Measurements from ENCODE around the gene KRTAP10-1. TPM values are rescaled to one million over a fixed set of nuclear protein-coding genes. Genes with fewer than 3 reads are reported as not detected.
A peak's percentile ranks its signal among the peaks of the same experiment; 100 is the strongest.
"Not testable (repeated sequence)": the region's sequence is repeated elsewhere in the genome, so short reads cannot be mapped to it uniquely, and the experiment has no call there.

KRTAP10-1 gene
- polyA plus RNA-seq (2013, experiment 1 of 2; ENCODE audit: insufficient read length) = not detected
- not detected for polyA plus RNA-seq (2013, experiment 2 of 2; ENCODE audit: insufficient read length)

- DNase-seq = no peak
These were observed at the start of gene KRTAP10-1 for GRCh38 chr21:44539991-44540666. Gene KRTAP10-1 (minus strand): TSS chr21:44540195. CDS start chr21:44540150, 45 bp downstream.

DNA sequence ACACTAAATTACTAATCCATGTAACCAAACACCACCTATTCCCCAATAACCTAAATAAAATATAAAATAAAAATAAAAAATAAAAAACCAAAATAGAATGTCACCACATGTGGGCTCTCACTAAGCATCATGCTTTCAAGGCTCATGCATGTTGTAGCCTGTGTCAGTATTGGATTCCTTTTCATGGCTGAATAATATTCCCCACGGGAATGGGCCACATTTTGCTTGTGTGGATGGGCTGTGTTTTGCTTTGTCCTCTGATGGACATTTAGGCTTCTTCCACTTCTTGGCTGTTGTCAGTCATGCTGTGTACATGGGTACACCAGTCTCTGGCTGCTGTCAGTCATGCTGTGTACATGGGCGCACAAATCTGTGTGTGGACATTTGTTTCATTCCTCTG is 49.1 kb upstream of the KRTAP10-1 start:
- DNase-seq = no peak

GRCh38 chr21:44585892-44586291 is 45.9 kb upstream of the KRTAP10-1 start:
- no peak for DNase-seq

DNA sequence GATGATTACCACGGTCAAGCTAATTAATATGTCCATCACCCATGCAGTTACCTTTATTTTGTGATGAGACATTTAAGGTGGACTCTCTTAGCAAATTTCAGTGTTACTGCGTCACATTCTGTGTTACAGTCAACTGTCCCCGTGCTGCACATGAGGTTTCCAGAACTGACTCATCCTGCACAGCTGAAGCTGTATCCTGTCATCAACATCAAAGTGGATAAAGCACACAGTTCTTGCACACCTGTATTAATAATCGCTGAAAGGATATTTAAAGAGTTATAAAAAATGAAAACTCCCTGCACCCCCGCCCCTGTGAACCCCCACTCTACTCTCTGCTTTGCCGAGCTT is 43.8 kb upstream of the KRTAP10-1 start:
- no peak for DNase-seq

DNA sequence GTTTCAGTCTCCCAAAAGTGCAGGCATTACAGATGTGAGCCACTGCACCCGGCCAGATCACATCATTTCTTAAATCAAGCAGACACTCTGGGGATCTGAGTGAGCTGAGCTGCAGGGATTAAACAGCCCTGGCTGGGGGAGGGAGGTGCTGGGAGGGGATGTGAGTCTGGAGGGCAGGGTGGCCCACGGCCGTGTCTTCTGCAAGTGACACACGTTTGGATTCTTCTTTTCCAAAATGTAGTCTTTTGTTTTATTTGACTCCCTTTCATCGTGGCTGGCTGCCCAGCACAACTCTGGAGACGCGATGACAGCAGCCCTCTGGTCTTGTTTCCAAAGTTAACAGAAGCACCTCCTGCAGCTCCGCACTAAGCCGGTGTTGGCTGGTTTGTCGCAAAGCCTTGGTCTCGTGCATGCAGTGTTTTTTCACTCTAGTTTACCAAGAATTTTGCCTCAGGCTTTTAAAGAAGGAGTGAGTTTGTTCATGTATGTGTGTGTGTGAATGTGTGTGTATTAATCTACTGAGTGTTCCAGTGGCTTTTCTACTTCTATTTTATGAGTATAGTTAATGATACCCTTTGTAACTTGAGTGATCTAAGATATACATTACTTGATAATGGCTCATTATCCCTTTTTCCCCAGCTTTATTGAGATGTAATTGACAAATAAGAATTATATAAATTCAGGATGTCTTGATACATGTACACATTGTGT is 43.2 kb upstream of the KRTAP10-1 start:
- no peak for DNase-seq

DNA sequence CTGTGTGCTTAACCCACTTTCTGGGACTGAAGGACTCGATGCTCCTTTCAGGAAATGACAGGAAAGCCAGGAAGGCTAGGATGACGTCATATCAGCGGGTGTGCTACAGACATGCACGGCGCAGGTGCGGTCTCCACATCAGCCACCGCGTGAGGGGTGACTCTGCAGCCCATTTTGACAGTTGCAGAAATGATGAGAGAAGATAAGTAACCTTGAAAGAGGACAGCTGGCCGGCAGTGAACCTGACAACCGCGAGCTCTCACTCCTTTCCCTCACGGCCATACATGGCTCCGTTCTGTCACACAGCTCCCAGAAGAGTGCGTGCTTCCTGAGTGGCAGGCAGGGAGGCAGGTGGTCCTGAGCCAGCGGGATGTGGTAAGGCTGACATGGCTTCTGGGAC is 42.1 kb upstream of the KRTAP10-1 start:
- no peak for DNase-seq

DNA sequence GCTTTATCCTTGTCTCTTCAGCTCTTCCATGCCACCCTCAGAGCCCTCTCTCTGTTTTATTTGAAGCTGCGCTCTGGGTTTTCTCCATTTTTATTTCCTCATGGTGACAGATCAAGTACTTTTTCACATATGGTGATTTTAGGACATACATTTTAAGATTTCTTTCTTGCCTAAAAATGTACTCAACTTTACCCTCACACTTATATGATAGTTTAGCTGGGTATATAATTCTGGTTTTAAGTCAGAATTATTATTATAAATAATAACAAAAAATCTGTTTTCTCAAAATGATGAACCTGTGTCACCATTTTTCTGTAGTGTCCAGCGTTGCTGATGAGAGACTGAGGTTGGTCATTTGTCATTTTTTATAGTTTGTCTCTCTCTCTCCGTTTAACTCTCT is 41.2 kb upstream of the KRTAP10-1 start:
- no peak for DNase-seq

DNA sequence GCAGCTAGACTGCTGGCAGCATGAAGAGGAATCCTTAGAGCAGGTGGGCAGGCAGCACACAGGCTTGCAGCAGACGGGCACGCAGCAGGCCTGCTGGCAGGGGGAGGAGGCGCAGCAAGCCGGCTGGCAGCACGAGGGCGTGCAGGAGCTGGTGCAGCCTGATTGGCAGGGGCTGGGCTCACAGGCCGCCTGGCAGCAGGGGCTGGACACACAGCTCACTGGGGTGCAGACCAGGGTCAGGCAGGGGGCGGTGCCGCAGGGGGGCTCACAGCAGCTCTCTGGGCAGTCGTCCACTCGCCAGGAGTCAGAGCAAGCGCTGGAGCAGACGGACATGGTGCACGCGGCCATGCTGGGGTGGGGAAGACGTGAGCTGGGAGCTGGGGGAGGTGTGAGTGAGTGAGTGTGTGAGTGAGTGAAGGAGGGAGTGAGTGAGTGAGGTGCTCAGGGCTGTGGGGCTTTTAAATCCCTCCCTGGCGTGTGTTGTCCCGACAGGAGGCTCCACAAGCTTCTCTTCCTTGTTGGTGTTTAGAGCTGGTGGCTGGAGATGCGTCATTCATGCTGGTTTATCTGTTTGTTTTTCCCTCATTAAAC is 40.3 kb upstream of the KRTAP10-1 start, which contains the start of gene KRTAP10-5:
Gene KRTAP10-5 (minus strand): TSS at position 374 of the 591 bp plus-strand sequence. CDS start 26 bp downstream, at position 348.
- DNase-seq = not testable (repeated sequence)

DNA sequence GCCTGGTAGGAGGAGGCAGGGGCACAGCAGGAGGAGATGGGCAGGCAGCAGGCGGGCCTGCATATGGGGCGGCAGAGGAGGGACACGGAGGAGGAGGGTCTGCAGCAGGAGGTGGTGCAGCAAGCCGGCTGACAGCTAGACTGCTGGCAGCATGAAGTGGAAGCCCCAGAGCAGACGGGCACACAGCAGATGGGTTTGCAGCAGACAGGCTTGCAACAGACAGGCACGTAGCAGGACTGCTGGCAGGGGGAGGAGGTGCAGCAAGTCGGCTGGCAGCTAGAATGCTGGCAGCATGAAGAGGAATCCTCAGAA is 39.8 kb upstream of the KRTAP10-1 start:
- no peak for DNase-seq

DNA sequence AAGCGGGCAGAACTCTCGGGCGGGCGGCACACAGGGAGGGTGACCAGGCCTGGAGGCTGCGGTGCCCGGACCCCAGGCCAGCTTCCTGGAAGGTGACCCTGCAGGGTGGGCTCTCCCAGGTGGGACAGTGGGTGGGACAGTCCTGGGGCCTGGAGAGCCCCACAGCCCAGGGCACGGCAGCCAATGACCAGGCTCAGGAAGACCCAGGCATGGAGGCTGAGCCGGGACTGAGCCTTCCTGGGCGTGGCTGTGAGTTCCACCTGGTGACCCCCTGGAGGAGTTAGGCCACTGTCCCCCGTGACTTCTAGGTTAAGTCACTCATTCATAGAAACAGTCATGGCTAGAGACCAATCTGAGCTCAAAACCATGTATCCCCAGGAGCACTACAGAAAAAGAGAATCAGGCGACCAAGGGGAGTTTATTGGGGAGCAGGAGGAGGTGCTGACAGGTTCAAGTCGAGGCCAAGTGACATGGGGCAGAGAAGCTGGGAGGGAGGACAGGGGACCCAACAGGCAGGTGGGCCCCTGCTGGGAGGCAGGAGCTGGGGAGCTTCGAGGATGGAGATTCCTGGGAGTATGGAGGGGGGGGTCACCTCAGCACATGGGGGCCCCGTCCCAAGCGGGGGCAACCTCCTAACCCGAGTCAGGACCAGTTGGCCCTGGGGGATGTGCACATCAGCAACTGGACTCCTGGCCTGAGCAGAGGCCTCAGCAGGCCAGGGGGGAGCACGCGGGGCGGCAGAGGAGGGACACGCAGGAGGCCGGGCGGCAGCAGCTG is 39.2 kb upstream of the KRTAP10-1 start:
- no peak for DNase-seq

DNA sequence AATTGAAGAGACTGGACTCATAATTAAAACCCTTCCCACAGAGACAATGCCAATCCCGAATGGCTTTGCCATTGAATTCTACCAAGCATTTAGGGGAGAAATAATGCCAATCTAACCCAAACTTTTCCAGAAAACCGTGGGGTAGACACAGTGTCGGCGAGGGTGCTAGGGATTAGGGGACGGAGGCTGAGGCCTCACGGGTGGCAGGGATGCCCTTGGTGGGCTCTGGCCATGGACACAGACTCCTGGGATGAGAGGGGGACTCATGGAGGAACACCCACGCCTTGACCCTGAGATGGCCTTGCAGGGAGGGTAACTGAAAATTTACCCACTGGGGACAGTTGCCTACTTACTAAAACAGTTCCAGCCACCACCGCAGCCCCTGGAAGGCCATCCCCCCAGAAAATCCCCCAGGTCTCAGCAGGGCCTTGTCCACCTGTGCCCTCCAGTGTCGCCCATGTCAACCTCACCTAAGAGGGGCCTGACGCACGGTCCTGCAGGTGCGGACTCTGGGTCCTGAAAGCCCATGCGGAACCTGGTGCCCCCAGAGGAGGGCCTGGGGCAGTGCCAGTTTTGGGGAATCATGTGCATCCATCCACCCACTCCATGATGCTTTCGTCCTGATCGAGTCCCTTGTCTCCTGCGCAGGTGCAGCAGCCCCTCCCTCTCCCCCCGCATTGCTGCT is 38.5 kb upstream of the KRTAP10-1 start:
- no peak for DNase-seq

- DNase-seq = no peak
These were observed 36.0 kb upstream of the KRTAP10-1 start for GRCh38 chr21:44576025-44576420.

DNA sequence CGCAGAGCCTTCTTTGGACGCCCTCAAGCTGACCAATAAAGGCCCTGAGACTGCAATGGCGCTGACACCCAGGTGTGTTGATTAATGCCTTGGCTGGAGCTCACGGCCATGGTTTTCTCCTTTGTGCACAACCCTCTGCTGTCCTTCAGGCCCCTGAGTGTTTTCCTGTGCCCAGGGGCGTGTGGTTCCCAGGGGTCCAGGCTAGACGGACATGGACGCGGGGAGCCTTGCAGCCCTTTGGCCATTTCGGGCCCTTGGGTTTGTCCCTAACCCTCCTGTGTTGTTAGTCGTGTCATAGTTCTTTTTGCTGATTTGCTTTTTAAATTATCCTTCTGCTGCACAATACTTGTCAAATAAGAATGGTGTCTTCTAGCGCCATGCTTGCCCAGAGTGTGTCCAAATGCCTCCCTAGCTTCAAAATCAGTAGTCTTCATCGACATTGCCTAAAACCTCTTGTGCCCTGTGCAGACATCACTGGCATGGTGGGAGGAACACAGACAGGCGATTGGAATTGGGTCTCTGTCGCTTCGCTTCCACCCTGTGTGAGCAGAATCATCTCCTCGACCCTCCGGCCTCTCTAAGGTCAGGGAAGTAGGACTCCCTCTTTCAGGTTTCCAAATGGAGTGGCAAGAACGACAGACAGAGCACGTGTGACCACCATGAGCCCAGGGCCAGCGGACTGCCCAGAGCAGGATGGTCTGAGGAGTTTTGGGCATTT is 35.5 kb upstream of the KRTAP10-1 start:
- no peak for DNase-seq

DNA sequence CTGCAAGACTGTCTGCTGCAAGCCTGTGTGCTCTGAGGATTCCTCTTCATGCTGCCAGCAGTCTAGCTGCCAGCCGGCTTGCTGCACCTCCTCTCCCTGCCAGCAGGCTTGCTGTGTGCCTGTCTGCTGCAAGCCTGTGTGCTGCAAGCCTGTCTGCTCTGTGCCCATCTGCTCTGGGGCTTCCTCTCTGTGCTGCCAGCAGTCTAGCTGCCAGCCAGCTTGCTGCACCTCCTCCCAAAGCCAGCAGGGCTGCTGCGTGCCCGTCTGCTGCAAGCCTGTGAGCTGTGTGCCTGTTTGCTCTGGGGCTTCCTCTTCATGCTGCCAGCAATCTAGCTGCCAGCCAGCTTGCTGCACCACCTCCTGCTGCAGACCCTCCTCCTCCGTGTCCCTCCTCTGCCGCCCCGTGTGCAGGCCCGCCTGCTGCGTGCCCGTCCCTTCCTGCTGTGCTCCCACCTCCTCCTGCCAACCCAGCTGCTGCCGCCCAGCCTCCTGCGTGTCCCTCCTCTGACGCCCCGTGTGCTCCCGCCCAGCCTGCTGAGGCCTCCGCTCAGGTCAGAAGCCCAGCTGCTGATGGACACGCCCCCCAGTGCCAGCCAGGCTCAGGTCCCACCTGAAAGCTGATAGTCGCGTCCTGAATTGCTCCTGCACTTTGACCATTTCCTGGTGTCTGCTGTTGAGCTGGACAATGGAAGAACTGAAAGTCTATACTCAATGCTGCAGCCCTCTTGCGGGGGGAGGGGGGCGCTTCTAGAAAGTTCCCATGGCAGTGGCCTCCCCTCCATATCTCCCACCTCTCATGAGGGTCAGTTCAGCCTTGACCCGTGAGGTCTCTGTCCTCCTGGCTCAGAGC is 34.7 kb upstream of the KRTAP10-1 start:
- no peak for DNase-seq

DNA sequence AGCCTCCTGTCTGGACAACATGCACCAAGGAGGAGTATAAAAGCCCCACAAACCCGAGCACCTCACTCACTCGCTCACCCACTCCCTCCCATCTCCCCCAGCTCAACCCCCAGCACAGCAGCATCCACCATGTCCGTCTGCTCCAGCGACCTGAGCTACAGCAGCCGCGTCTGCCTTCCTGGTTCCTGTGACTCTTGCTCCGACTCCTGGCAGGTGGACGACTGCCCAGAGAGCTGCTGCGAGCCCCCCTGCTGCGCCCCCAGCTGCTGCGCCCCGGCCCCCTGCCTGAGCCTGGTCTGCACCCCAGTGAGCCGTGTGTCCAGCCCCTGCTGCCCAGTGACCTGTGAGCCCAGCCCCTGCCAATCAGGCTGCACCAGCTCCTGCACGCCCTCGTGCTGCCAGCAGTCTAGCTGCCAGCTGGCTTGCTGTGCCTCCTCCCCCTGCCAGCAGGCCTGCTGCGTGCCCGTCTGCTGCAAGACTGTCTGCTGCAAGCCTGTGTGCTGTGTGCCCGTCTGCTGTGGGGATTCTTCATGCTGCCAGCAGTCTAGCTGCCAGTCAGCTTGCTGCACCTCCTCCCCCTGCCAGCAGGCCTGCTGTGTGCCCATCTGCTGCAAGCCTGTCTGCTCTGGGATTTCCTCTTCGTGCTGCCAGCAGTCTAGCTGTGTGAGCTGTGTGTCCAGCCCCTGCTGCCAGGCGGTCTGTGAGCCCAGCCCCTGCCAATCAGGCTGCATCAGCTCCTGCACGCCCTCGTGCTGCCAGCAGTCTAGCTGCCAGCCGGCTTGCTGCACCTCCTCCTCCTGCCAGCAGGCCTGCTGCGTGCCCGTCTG is 33.8 kb upstream of the KRTAP10-1 start, which contains the start of gene KRTAP10-4:
Gene KRTAP10-4 (plus strand): TSS at position 100 of the 827 bp plus-strand sequence. CDS start 30 bp downstream, at position 130.
- DNase-seq = not testable (repeated sequence)

DNA sequence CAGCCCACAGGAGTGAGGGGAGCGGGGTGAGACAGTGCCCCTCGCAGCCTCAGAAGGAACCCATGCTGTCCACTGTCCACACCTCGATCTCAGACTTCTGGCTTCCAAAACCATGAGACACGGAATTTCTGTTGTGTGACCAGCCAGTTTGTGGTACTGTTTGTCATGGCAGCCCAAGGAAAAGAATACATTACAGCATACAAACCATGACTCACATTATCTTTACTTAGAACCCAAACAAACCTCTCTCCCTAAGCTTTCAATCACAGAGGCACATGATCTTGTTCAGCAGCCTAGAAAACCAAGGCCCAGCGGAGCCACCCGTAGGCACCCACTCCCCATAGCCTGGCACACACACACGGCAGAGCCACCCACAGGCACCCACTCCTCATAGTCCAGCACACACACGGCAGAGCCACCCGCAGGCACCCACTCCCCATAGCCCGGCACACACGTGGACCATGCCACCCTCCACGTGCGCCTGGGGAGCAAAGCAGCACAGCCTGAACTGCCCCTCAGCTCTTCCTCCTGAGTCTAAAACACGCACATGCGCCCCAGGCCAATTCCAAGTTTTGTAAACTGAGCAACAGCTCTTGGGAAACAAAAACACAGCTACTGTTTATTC is 33.1 kb upstream of the KRTAP10-1 start:
- peak; percentile 20 for DNase-seq

DNA sequence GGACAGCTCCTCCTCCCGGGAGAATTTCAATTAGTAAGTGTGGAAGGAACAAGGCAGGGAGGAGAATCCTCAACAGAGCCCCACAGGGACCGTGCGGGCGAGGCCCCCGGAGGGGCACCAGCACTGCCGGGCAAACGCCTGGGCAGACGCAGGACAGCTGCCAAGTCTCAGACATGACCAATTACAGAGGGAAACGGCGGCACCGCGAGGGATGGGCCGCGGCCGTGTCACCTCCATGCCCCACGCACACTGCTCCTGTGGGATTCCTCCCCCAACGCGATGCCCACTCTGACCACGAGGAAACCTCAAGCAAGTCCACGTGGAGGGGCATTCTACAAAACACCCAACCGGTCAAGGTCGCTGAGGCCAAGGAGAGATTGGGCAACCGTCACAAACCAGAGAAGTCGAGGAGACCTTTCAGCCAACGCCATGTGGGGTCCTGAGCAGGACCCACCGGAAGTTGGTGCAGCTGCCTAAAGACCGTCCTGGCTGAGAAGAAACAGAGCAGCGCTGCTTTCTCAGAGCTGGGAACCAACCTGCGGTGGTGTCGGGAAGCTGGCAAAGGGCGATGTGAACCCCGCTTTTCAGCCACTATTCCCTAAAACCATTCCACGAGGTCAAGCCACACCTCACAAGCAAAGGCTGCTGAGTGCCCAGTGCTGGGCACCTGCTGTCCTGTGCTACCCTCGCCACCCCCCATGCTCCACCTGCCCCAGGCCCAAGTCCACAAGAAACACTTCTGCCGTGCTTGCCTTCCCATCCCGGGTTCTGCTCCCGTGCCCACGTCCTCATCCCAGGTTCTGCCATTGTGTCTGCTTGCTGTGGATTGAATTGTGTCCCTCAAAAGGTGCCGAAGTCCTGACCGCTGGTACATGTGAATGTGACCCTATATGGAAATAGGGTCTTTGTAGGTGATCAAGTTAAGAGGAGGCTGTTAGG is 32.1 kb upstream of the KRTAP10-1 start:
- DNase-seq = no peak

DNA sequence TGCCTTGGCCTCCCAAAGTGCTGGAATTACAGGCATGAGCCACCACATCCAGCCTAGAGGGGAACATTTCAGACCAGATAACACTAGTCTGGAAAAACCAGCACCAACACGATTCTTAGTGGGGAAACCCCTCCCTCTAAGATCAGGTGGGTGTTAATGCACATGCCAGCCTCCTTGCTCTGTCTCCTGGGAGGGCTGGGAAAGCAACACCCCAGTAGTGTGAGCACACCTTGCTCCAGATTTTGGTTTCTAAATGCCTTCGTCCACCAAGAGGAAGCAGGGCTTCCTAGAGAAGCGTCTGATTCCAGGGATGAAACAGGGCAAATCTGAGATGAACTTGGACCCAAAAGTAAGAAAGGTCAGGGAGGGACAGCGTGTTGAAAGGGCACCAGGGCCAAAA is 31.3 kb upstream of the KRTAP10-1 start:
- no peak for DNase-seq

All from fibroblast of skin of back (primary cell).